Sigmoid colon (tissue), 7 donors: ENCODE data around the gene CCDC157. TPM values are rescaled to one million over a fixed set of nuclear protein-coding genes. Genes with fewer than 3 reads are reported as not detected.
"Not testable (repeated sequence)": the region's sequence is repeated elsewhere in the genome, so short reads cannot be mapped to it uniquely, and the experiment has no call there.

ENCODE experiments used
- DNase-seq: peaks from one replicate; pipeline ENCODE4 v3.0.0-alpha.2; 2019
- H3K27ac ChIP-seq, 4 donors: fragments of 200-600 bp; sonication (generic); one replicate each; pipeline ENCODE4 v1.5.1; 2016 to 2019; ENCODE audit warnings: mild to moderate bottlenecking in 1 of 4
- H3K27me3 ChIP-seq, 3 donors: fragments of 200-600 bp; sonication (generic); one replicate each; pipeline ENCODE4 v1.5.1; 2019; ENCODE audit warnings: mild to moderate bottlenecking in 1 of 3
- H3K36me3 ChIP-seq, 4 donors: fragments of 200-600 bp; sonication (generic); one replicate each; pipeline ENCODE4 v1.5.1; 2016 to 2019
- H3K4me1 ChIP-seq, 4 donors: fragments of 200-600 bp; sonication (generic); one replicate each; pipeline ENCODE4 v1.5.1; 2017 to 2019
- H3K4me3 ChIP-seq, 4 donors: fragments of 200-600 bp; sonication (generic); one replicate each; pipeline ENCODE4 v1.5.1; 2017 to 2019; ENCODE audit warnings: mild to moderate bottlenecking in 2 of 4, moderate library complexity in 1 of 4
- H3K9me3 ChIP-seq, 4 donors: fragments of 200-600 bp in 3 of 4; sonication (generic) in 3 of 4; one replicate each; pipeline versions ENCODE4 v1.5.1 to v1.6.1; 2013 to 2019
- CTCF ChIP-seq, 4 experiments: fragments of 450-650 bp in 3 of 4; fragments of 200-600 bp in 1 of 4; IDR thresholded peaks; one replicate each; pipeline ENCODE4 v1.5.1; 2016 to 2019; ENCODE audit warnings: antibody characterized with exemption in 4 of 4, mild to moderate bottlenecking in 3 of 4, moderate library complexity in 2 of 4
- EP300 ChIP-seq, 4 donors: sonication (generic); formaldehyde crosslinking; IDR thresholded peaks; one replicate each; pipeline ENCODE4 v1.6.1; 2017; ENCODE audit warnings: antibody characterized with exemption in 4 of 4
- POLR2A ChIP-seq, 2 donors: fragments of 450-650 bp; IDR thresholded peaks; one replicate each; pipeline ENCODE4 v1.6.1; 2016; ENCODE audit warnings: antibody characterized with exemption in 2 of 2, mild to moderate bottlenecking in 2 of 2, moderate library complexity in 2 of 2
- POLR2AphosphoS5 ChIP-seq, 4 donors: sonication (generic); formaldehyde crosslinking; IDR thresholded peaks; one replicate each; pipeline ENCODE4 v1.6.1; 2017; ENCODE audit warnings: antibody characterized with exemption in 4 of 4
- WGBS, 2 donors: extraction: QIAGEN DNeasy Blood & Tissue Kit; methylation state at CpG; one replicate each; pipeline ENCODE4 v1.1.7; 2013; 5-methylcytosine and 5-hydroxymethylcytosine counted together
- intact Hi-C: fragments of 100-400 bp; cut with DNase I; formaldehyde crosslinking; loops from one replicate; pipeline ENCODE4 v1.15.1; 2023
- polyA plus RNA-seq, 3 donors: library from polyadenylated mRNA; stranded (reverse); fragments of 200-250 nt; gene quantifications; one replicate each; pipeline ENCODE4 v1.2.3, GENCODE V29; 2013
- total RNA-seq, 4 donors: library from RNA; depleted of rRNA; stranded (reverse); fragments of >200 nt; gene quantifications; one replicate each; pipeline ENCODE4 v1.1.0, GENCODE V29; 2016
- donor health status: healthy with polysubstance abuse.
- donor health status: Bipolar disorder and iron deficiency.
- donor health status: healthy.

The CCDC157 gene
- total and polyA plus RNA-seq, 7 donors: 0.83 to 2.0 (median 1.6) TPM

GRCh38 chr22:30402028-30402765, 45.4 kb downstream of the CCDC157 start:
- Histone ChIP-seq H3K4me3 (no peak overlapping the region), H3K9me3 (no peaks in the 10 kb centered on the region), H3K27ac (no peak overlapping the region), H3K27me3 (no peaks in the 10 kb centered on the region), H3K4me1 (peaks cover 0 to 20% (median 13%) of the 10 kb centered on the region in 4 donors), H3K36me3 (peaks cover 0 to 9% (median 2%) of the 10 kb centered on the region in 4 donors)
- WGBS, 2 donors: 77 to 80% methylated on average over 5 of the region's 5 CpGs
- intact Hi-C loops: no loop called here
- no peak for DNase-seq
- no peak for TF ChIP-seq POLR2AphosphoS5 (IDR thresholded peaks at IDR 0.05)
- no peak for TF ChIP-seq CTCF (IDR thresholded peaks at IDR 0.05)
- TF ChIP-seq EP300 (IDR thresholded peaks at IDR 0.05): no peak
- no peak for TF ChIP-seq POLR2A (IDR thresholded peaks at IDR 0.05)

- not testable (repeated sequence) for DNase-seq
These were observed 45.9 kb downstream of the CCDC157 start for GRCh38 chr22:30402766-30403104.

GRCh38 chr22:30404307-30404706, 47.5 kb downstream of the CCDC157 start:
- intact Hi-C loops: no loop called here
- Histone ChIP-seq H3K4me1 (peaks cover 0 to 4% (median 0%) of the 10 kb centered on the region in 4 donors), H3K27me3 (no peaks in the 10 kb centered on the region), H3K9me3 (no peaks in the 10 kb centered on the region), H3K36me3 (peaks cover 0 to 25% (median 9%) of the 10 kb centered on the region in 4 donors), H3K4me3 (no peak overlapping the region), H3K27ac (no peak overlapping the region)
- no peak for DNase-seq
- no peak for TF ChIP-seq EP300 (IDR thresholded peaks at IDR 0.05)
- TF ChIP-seq POLR2AphosphoS5 (IDR thresholded peaks at IDR 0.05): no peak
- no peak for TF ChIP-seq POLR2A (IDR thresholded peaks at IDR 0.05)
- TF ChIP-seq CTCF (IDR thresholded peaks at IDR 0.05): no peak
- 78 to 88% methylated on average over 6 of the region's 6 CpGs for WGBS, 2 donors

More at GRCh38 chr22:30402766-30403104, 45.9 kb downstream of the CCDC157 start:
- H3K4me3 ChIP-seq, H3K9me3 ChIP-seq, intact Hi-C loops, H3K27ac ChIP-seq, H3K27me3 ChIP-seq: not testable (repeated sequence)
- Histone ChIP-seq H3K4me1 (peaks cover 0 to 15% (median 8%) of the 10 kb centered on the region in 4 donors), H3K36me3 (peaks cover 0 to 10% (median 4%) of the 10 kb centered on the region in 4 donors)
- WGBS, 2 donors: 95 to 96% methylated on average over 5 of the region's 5 CpGs

- Histone ChIP-seq H3K36me3 (peaks cover 0 to 39% (median 9%) of the 10 kb centered on the region in 4 donors), H3K27ac (no peak overlapping the region), H3K4me3 (no peak overlapping the region), H3K9me3 (no peaks in the 10 kb centered on the region), H3K4me1 (peaks cover 0 to 4% (median 0%) of the 10 kb centered on the region in 4 donors), H3K27me3 (no peaks in the 10 kb centered on the region)
- 55 to 66% methylated on average over 4 of the region's 4 CpGs for WGBS, 2 donors
- DNase-seq: no peak
- no peak for TF ChIP-seq POLR2AphosphoS5 (IDR thresholded peaks at IDR 0.05)
- TF ChIP-seq POLR2A (IDR thresholded peaks at IDR 0.05): no peak
- TF ChIP-seq CTCF (IDR thresholded peaks at IDR 0.05): no peak
- TF ChIP-seq EP300 (IDR thresholded peaks at IDR 0.05): no peak
- intact Hi-C loops: no loop called here
These were observed 48.9 kb downstream of the CCDC157 start for GRCh38 chr22:30405731-30406130.

- Histone ChIP-seq H3K36me3 (peaks cover 0 to 46% (median 9%) of the 10 kb centered on the region in 4 donors), H3K4me3 (no peak overlapping the region), H3K27me3 (no peaks in the 10 kb centered on the region), H3K4me1 (peaks cover 0 to 4% (median 0%) of the 10 kb centered on the region in 4 donors), H3K27ac (no peak overlapping the region), H3K9me3 (no peaks in the 10 kb centered on the region)
- DNase-seq: no peak
- TF ChIP-seq EP300 (IDR thresholded peaks at IDR 0.05) (no peak), POLR2A (IDR thresholded peaks at IDR 0.05) (no peak), CTCF (IDR thresholded peaks at IDR 0.05) (no peak), POLR2AphosphoS5 (IDR thresholded peaks at IDR 0.05) (no peak)
- WGBS, 2 donors: 81 to 88% methylated on average over 6 of the region's 6 CpGs
- intact Hi-C loops: no loop called here
These were observed 49.6 kb downstream of the CCDC157 start for GRCh38 chr22:30406400-30406799.
